SK-N-MC (cell line): ENCODE data around the gene LYPD4.

Source experiments
- EZH2 ChIP-seq: fragments of 200-600 bp; sonication (generic); IDR thresholded peaks from one replicate; pipeline ENCODE4 v1.6.1; 2017; ENCODE audit warnings: antibody characterized with exemption
- POLR2AphosphoS5 ChIP-seq: IDR thresholded peaks from 2 replicates; pipeline ENCODE4 v1.6.1; 2012; ENCODE audit warnings: mild to moderate bottlenecking, low read depth, low read length, borderline replicate concordance

GRCh38 chr19:41801031-41801430 lies 43.5 kb downstream of the LYPD4 start:
- no peak for TF ChIP-seq POLR2AphosphoS5
- no peak for TF ChIP-seq EZH2
